ENCODE results near the gene APLP2. TPM values are rescaled to one million over a fixed set of nuclear protein-coding genes. Genes with fewer than 3 reads are reported as not detected.

The APLP2 gene
- total and polyA plus RNA-seq, 2 experiments from 2014 or later: 322 to 362 TPM

DNA sequence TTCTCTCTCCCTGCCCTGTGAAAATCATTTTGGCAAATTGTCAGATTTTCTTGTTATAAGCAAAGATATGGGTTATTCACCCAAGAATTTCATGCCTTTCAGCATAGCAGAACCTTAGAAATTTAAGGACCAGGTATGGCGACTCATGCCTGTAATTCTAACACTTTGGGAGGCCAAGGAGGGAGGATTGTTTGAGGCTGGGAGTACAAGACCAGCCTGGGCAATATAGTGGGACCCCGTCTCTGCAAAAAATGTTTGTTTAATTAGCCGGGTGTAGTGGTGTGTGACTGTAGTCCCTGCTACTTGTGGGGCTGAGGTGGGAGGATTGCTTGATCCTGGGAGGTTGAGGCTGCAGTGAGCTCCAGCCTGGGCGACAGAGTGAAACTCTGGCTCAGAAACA lies 27.6 kb downstream of the APLP2 start (continued):
- TF ChIP-seq, protein P1, sequence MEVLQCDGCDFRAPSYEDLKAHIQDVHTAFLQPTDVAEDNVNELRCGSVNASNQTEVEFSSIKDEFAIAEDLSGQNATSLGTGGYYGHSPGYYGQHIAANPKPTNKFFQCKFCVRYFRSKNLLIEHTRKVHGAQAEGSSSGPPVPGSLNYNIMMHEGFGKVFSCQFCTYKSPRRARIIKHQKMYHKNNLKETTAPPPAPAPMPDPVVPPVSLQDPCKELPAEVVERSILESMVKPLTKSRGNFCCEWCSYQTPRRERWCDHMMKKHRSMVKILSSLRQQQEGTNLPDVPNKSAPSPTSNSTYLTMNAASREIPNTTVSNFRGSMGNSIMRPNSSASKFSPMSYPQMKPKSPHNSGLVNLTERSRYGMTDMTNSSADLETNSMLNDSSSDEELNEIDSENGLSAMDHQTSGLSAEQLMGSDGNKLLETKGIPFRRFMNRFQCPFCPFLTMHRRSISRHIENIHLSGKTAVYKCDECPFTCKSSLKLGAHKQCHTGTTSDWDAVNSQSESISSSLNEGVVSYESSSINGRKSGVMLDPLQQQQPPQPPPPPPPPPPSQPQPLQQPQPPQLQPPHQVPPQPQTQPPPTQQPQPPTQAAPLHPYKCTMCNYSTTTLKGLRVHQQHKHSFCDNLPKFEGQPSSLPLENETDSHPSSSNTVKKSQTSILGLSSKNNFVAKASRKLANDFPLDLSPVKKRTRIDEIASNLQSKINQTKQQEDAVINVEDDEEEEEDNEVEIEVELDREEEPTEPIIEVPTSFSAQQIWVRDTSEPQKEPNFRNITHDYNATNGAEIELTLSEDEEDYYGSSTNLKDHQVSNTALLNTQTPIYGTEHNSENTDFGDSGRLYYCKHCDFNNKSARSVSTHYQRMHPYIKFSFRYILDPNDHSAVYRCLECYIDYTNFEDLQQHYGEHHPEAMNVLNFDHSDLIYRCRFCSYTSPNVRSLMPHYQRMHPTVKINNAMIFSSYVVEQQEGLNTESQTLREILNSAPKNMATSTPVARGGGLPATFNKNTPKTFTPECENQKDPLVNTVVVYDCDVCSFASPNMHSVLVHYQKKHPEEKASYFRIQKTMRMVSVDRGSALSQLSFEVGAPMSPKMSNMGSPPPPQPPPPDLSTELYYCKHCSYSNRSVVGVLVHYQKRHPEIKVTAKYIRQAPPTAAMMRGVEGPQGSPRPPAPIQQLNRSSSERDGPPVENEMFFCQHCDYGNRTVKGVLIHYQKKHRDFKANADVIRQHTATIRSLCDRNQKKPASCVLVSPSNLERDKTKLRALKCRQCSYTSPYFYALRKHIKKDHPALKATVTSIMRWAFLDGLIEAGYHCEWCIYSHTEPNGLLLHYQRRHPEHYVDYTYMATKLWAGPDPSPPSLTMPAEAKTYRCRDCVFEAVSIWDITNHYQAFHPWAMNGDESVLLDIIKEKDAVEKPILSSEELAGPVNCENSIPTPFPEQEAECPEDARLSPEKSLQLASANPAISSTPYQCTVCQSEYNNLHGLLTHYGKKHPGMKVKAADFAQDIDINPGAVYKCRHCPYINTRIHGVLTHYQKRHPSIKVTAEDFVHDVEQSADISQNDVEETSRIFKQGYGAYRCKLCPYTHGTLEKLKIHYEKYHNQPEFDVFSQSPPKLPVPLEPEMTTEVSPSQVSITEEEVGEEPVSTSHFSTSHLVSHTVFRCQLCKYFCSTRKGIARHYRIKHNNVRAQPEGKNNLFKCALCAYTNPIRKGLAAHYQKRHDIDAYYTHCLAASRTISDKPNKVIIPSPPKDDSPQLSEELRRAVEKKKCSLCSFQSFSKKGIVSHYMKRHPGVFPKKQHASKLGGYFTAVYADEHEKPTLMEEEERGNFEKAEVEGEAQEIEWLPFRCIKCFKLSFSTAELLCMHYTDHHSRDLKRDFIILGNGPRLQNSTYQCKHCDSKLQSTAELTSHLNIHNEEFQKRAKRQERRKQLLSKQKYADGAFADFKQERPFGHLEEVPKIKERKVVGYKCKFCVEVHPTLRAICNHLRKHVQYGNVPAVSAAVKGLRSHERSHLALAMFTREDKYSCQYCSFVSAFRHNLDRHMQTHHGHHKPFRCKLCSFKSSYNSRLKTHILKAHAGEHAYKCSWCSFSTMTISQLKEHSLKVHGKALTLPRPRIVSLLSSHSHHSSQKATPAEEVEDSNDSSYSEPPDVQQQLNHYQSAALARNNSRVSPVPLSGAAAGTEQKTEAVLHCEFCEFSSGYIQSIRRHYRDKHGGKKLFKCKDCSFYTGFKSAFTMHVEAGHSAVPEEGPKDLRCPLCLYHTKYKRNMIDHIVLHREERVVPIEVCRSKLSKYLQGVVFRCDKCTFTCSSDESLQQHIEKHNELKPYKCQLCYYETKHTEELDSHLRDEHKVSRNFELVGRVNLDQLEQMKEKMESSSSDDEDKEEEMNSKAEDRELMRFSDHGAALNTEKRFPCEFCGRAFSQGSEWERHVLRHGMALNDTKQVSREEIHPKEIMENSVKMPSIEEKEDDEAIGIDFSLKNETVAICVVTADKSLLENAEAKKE (CRISPR knock-in tag; IDR thresholded peaks at IDR 0.05): no peak

DNA sequence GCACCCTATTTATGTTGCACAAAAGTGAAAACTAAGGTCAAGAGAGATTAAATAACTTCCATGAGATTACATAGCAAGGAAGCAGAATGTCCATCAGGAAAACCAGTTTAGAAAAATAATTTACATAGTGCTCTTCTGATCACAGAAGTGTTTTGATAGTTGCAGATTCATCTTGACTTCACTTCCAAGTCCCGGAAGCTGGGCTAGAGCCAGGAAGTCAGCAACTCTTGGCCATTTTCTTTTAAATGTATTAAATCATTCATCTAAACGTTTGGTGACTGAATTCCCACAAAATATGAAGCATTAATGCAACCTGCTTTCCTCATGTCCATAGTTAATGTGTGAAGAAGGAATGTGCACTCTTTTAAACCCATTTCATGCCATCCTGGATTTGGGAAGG lies 29.7 kb downstream of the APLP2 start:
- Histone ChIP-seq H3K27me3 (ENCODE audit: insufficient read depth) (no peaks in the 10 kb centered on the region), H3K27ac (ENCODE audit: low read depth) (no peak overlapping the region), H3K79me2 (replicated peaks; ENCODE audit: insufficient read depth) (peaks cover 100% of the 10 kb centered on the region), H3K4me3 (no peak overlapping the region), H3K4me1 (ENCODE audit: insufficient read depth) (0 out of 2 replicates have a peak, but pooled peaks cover 8% of the 10 kb centered on the region), H4K20me1 (replicated peaks; ENCODE audit: insufficient read depth) (peaks cover 25% of the 10 kb centered on the region), H3K36me3 (ENCODE audit: insufficient read depth) (no peaks in the 10 kb centered on the region), H3F3A (replicated peaks; ENCODE audit: low read depth) (no peaks in the 10 kb centered on the region), H2AFZ (no peak overlapping the region), H3K4me2 (no peak overlapping the region), H3K9me2 (ENCODE audit: insufficient read depth) (no peaks in the 10 kb centered on the region)
- DNase-seq (ENCODE audit: low spot score) (no peak), ATAC-seq (no peak)
- Mint-ChIP-seq H3K27ac (no peak overlapping the region; the same call in 1 of the 2 replicates), H3K9me3 (no peaks in the 10 kb centered on the region), H3K4me1 (peaks cover 31% of the 10 kb centered on the region), H3K4me3 (no peak overlapping the region), H3K27me3 (ENCODE audit: insufficient read depth, low read depth, poor library complexity) (no peaks in the 10 kb centered on the region), H3K36me3 (ENCODE audit: low read depth) (no peaks in the 10 kb centered on the region)
- TF ChIP-seq ZNF331 (CRISPR knock-in tag; IDR thresholded peaks at IDR 0.05; ENCODE audit: low read depth): no peak
- TF ChIP-seq POLR2AphosphoS5 (IDR thresholded peaks at IDR 0.05; ENCODE audit: low read depth): no peak
- TF ChIP-seq, protein P2, sequence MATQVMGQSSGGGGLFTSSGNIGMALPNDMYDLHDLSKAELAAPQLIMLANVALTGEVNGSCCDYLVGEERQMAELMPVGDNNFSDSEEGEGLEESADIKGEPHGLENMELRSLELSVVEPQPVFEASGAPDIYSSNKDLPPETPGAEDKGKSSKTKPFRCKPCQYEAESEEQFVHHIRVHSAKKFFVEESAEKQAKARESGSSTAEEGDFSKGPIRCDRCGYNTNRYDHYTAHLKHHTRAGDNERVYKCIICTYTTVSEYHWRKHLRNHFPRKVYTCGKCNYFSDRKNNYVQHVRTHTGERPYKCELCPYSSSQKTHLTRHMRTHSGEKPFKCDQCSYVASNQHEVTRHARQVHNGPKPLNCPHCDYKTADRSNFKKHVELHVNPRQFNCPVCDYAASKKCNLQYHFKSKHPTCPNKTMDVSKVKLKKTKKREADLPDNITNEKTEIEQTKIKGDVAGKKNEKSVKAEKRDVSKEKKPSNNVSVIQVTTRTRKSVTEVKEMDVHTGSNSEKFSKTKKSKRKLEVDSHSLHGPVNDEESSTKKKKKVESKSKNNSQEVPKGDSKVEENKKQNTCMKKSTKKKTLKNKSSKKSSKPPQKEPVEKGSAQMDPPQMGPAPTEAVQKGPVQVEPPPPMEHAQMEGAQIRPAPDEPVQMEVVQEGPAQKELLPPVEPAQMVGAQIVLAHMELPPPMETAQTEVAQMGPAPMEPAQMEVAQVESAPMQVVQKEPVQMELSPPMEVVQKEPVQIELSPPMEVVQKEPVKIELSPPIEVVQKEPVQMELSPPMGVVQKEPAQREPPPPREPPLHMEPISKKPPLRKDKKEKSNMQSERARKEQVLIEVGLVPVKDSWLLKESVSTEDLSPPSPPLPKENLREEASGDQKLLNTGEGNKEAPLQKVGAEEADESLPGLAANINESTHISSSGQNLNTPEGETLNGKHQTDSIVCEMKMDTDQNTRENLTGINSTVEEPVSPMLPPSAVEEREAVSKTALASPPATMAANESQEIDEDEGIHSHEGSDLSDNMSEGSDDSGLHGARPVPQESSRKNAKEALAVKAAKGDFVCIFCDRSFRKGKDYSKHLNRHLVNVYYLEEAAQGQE (IDR thresholded peaks at IDR 0.05; ENCODE audit: unreplicated experiment): no peak
- TF ChIP-seq EZH2 (IDR thresholded peaks at IDR 0.05; ENCODE audit: low read depth, unreplicated experiment): no peak
- TF ChIP-seq, protein P1 (CRISPR knock-in tag; IDR thresholded peaks at IDR 0.05): no peak

All from GM23338 (cell line).